ENCODE results near the gene NLN.
"Not testable (repeated sequence)": the region's sequence is repeated elsewhere in the genome, so short reads cannot be mapped to it uniquely, and the experiment has no call there.

NLN gene

DNA sequence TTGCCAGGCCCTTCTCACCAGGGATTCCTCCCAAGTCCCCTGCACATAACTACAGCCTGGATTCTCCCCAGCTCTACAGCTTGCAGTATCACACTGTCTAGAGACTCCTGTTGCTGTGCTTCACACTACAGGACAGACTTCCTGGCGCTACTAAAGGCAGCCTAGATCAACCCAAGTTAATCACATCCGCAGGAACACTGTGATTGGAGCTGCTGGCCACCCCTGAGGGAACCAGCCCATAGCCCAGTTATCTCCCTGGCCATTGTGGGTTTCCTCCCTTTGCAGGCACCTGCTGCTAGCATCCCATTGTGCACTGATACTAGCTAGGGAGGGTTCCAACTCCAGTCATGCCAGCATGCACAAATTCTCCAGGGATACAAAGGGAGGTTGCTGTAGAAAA is 53.5 kb downstream of the NLN start:
- DNase-seq, result no peak

DNA sequence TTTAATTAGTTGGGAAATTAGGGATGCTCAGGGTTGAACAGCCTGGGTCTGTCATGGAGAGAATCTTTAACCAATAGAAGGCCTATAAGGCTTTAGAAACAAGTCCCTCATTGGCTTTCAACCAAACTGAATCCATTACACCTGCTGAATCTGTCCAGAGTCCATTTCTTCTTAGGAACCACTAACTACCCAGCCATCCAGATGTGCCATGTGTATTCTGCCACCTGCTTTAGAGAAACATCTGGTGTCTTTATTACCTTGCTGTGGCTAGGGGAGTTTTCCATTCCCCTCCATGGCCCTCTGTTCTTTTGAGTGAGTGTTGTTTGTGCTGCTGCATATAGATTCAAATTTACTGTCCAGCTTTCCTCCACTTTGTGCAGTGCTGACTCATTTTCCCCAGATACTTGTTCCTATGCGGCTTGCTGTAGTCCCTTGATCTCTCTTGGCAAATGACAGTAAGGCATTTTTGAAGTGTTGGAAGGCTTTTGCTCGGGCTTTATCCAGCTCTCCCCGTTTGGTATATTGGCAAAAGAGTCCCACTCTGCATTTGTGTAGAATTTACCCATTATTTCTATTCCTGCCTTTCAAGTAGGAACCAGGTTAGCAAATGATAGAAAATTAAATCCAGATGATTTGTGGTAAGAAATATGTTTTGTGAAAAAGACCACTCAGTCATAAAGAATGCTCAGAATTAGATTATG is 54.6 kb downstream of the NLN start:
- no peak for DNase-seq

DNA sequence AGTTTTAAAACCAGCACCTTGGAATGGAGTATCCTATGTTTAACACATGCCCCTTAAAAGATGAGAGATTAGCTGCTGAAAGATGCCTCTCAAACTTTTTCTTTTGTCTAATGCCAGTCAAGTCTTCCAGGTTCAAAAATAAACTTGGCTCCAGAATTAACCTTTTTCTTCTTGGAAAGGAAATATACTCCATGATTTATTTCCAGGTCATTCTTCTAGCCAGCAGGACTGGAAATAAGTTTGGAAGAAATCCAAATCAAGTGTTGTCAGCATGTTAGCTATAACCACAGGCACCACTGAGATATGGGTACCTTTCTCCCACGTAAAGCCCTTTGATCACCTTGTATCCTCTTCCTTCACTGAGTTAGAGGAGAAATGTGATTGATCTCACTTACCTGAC is 56.1 kb downstream of the NLN start:
- DNase-seq, result no peak

DNA sequence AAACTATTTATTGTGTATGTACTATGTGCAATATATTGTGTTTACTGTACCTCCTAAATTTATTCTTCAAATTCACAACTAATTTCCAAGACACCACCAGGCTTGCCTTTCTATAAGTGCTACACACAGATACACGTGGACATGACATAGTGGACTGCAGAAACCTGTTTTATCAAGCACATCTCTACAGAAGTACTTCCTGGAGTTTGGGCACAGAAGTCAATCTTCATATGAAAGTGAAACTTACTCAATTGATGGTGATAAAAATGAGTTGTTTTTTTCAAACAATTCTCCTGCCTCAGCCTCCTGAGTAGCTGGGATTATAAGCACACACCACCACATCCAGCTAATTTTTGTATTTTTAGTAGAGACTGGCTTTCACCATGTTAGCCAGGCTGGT is 57.6 kb downstream of the NLN start:
- DNase-seq, result no peak

DNA sequence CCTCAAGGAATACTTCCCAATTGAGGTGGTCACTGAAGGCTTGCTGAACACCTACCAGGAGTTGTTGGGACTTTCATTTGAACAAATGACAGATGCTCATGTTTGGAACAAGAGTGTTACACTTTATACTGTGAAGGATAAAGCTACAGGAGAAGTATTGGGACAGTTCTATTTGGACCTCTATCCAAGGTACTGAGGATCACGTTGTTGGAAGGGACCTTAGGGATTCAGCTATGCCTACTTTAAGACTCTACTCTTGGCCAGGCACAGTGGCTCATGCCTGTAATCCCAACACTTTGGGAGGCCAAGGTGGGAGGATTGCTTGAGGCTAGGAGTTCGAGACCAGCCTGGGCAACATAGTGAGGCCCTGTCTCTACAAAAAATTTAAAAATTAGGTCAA is 66.3 kb downstream of the NLN start:
- DNase-seq, result not testable (repeated sequence)

DNA sequence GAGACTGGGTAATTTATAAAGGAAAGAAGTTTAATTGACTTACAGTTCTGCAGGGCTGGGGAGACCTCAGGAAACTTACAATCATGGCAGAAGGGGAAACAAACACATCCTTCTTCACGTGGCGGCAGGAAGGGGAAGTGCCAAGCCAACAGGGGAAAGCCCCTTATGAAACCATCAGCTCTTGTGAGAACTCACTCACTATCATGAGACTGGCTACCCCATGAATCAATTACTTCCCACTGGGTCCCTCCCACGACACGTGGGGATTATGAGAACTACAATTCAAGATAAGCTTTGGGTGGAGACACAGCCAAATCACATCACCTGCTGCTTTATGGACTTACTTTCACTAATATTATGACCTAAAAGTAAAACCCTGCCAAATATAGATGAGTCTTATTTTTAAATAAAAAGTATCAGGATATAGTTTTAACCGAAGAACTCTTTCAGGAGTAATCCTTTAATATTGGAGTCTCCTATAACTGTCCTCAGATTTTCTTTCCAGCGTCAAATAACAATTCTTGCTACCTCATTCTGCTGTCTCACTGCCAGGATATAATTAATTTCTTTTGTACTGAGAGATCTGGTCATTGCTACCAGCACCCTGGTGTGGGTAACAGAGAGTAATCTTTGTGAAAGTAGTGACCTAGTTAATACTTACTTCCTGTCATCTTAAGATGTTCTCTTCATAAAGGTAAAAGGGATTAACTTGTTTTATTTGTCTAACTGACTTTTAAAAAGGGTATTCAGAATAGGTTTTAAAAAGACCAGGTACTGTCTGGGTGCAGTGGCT is 68.6 kb downstream of the NLN start:
- DNase-seq, result no peak

DNA sequence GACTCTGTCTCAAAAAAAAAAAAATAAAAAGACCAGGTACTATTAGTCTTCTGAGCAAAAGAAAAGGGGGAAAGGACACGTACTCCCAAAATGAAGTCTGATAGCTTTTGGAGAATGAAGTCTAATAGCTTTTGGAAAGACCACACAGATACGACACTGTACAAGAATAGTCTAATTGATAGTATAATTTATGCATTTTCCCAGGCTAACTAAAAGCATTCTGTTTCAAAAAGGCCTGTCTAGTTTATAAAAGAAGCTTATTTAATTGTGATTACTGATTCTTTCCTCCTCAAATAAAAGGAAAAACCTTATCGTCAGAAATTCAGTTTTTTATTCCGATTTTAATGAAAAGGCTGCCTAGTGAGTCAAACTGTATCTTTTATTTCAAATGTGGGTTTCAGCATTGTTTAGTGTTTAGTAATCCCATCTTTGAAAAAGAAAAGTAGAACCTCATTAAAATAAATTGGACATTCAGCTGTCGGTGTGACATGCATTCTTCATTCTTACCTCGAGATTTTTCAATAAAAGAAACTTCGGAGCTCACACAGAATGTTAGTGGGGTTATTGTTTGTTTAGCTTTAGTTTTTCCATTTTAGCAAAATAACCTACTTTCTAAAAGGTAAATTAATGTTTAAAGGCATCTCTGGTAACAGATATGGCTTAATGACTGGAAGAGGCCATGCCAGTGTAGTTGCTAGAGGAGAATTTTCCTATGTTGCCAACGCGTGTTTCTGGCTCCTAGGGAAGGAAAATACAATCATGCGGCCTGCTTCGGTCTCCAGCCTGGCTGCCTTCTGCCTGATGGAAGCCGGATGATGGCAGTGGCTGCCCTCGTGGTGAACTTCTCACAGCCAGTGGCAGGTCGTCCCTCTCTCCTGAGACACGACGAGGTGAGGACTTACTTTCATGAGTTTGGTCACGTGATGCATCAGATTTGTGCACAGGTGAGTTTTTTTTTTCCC is 70.0 kb downstream of the NLN start:
- DNase-seq, result no peak

DNA sequence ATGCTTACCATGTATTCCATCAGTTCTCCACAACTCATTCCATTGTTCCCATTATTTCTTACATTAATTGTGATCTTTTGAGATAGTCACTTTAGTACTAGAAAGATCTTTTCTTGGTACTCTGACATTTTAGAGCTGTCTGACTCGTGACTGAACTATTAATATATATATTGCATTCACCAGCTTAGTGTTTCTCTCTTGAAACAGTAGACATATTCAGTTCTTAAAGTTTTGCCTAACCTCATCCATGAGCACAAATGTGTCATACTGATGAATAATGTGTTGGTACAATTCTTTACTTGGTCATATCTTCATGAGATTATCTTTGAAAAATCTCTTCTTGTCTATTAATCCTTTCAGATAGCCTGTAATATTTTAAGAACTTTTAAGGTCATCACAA is 74.3 kb downstream of the NLN start:
- no peak for DNase-seq

DNA sequence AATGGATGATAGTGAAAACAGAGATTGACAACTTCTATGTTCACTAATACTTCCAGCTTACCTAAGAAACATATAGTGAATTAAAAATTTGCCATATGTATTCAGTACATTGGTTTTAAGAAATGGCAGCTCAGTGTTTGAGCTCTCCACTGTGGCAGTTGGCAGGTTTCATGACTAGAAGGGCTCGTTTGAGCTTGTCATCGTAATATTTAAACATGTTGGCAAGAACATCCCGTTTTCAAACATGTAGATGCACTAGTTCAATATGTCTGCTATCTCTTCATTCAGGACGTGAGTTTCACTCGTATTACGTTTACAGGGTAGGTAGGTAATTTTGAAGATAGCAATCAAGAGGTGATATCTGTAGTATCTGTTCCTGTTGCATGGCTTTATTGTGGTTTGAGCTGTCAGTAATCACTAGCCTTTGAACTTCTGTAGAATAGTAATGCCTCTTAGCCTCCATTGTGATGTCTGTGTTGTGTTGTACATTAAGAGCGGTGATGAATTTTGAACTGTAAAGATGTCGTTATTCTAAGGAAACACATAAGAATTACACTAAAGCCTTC is 74.8 kb downstream of the NLN start:
- DNase-seq, result no peak

DNA sequence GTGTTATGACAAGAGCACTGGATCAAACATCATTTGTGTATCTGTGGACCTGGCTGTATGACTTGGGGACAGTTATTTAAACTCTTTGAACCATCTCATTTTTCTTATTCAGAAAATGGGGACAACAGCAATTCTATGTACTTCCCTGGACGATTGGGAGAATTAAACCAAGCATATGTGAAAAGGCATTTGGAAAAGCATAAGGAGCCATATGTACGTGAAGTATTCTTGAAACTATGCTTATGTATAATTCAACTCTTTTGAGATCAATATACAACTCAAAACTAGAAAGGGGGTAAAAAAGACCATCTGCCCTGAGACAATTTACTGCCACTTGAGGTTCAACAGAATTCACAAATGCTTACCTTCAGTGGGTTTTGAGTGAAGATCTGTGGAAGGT is 75.5 kb downstream of the NLN start:
- no peak for DNase-seq

DNA sequence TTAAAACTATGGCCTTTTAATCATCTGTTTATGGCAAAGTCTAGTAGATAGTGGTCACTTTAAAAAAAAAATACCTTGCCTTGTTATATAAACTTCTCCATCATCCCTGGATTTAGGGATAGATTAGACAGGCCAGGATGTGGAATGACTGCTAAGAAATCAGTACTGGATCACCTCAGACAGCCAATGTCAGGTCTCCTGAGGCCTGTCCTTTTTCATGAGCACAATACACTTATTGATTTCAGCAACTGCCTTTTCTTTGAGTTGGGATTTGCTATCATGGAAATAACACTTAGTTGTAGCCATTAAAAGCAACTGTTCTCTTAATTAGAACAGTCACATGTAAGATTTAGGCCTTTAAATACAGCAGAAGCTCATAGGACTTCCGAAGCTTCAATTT is 77.9 kb downstream of the NLN start:
- no peak for DNase-seq

DNA sequence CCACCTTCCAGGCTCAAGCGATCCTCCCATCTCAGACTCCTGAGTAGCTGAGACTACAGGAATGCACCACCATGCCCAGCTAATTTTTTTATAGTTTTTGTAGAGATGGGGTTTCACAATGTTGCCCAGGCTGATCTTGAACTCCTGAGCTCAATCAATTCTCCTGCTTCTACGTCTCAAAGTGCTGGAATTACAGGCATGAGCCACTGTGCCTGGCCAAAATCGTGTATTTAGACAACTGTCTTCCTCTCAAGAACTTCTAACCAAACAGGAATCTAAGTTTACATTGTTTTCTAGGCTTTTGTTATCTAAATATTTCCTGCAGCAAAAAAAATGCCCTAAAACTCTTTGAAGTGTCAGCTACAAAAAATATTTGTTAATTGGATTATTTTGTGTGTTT is 78.8 kb downstream of the NLN start:
- no peak for DNase-seq

DNA sequence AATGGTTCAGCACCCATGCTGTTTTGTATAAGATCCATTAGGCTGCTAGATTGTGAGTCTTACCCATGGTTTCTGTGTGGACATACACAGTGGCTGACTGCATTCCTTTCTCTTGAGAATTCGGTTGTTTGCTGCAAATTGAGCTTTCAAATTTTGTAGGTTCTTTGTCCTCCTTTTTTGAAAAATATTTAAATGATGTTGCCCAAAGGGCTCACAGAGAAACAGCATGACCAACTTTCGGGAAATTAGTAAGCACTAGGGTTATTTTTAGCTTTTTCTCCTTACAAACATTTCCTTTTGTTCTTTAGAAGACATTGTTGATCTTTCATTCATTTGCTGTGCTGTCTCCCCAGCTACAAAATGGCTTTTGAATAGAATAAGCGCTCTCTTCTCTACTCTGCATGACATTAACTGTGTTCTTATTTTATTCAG is 79.4 kb downstream of the NLN start:
- DNase-seq, result no peak

DNA sequence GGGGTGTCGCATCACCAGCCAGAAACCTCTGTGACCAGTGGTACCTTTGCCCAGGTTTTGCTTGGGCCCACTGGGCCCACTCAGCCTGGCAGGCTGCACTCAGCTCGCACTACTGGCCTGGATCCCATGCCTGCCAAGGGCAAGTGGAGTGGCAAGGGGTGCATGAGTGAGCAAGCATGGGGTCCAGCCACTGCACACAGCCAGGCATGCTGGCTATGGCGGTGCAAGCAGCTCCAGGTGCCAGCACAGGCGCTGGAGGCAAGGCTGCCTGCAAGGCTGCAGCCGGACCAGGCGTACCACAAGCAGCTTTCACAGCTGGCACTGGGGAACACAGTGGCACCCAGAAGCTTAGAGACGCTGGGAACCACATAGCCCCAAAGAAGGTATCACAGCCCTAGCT is 80.1 kb downstream of the NLN start:
- DNase-seq, result no peak

DNA sequence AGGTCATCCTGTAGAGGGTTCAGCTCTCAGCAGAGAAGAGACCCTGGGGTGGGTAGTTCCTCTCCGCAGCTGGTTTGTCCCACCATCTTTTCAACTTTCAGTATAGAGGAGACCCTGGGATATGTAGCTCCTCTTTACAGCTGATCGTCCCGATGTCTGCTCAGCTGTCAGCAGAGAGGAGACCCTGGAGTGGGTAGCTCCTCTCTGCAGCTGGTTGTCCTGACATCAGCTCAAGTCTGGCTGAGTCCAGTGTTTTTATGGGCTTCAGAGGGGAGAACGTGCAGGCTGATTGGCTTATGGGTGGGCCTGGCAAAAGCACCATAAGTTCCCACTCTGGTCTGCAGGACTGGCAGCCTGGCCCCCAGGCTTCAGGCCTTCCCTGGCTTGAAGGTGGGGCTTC is 80.8 kb downstream of the NLN start:
- no peak for DNase-seq

DNA sequence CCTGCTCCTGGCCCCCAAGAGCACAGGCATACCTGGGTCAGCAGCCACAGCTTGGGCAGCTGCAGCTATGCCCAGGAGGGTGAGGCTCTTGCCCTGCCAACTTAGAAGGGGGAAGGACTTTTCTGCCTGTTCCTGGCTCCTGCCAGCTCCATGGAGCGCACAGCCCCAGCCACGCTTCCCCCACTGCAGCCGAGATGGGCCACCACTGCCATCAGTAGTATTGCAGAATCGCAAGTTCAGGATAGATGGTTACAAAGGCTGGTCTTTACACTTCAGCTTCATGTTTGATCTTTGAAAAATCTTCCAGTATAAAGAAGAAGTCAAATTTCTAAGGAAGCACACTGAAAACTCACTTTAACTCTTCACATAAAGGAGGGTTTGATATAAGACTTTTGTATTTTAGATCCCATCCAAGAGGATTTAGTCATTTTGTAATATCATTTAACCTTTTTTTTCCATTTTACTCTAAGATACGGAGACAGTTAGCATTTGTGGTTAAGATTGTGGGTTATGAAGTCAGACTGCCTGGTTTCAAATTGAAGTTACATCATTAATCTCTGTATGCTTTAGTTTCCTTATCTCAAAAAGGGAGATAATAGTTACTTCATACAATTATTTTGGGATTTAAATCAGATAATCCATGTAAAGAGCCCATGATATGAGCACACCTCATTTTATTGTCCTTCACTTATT is 81.8 kb downstream of the NLN start:
- DNase-seq, result no peak

DNA sequence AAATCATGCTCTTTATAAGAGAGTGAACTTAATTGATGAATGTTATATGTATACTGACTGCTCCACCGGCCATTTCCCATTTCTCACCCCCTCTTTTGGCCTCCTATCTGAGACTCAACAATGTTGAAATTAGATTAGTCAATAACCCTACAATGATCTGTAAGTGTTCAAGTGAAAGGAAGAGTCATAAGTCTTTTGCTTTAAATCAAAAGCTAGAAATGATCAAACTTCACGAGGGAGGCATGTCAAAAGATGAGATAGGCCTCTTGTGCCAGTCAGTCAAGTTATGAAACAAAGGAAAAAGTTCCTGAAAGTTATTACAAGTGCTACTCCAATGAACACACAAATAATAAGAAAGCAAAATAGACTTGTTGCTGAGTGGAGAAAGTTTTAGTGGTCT is 83.1 kb downstream of the NLN start:
- DNase-seq, result no peak

DNA sequence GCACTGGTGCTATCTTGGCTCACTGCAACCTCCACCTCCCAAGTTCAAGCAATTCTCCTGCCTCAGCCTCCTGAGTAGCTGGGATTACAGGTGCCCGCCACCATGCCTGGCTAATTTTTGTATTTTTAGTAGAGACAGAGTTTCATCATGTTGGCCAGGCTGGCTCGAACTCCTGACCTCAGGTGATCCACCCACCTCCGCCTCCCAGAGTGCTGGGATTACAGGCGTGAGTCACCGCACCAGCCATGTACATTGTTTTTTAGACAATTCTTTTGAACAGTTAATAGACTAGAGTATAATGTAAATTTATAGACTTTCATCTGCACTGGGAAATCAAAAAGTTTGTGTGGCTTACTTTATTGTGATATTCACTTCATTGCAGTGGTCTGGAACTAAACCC is 85.5 kb downstream of the NLN start:
- not testable (repeated sequence) for DNase-seq

DNA sequence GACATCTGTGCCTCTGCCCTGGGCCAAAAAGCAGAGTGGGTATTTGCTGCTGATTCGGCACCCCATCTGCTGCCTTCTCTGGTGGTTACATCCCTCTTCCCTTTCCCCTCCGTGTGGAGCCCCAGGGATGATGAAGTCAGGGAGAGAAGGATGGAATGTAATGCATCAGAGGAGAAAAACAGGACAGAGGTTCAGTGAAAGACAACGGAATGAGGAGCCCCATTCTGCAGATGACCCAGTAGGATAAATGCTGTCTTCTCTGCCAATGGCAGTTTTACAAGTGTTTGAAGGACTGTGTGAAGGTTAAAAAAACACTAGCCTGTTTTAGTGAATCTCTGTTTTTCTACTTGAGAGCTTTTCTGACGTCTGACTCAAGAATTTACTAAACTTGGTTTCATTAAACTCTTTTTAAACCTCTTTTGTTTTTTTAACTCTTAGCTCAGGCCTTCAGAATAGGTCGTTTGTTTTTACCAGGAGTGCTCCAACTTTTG is 86.3 kb downstream of the NLN start:
- DNase-seq, result no peak

DNA sequence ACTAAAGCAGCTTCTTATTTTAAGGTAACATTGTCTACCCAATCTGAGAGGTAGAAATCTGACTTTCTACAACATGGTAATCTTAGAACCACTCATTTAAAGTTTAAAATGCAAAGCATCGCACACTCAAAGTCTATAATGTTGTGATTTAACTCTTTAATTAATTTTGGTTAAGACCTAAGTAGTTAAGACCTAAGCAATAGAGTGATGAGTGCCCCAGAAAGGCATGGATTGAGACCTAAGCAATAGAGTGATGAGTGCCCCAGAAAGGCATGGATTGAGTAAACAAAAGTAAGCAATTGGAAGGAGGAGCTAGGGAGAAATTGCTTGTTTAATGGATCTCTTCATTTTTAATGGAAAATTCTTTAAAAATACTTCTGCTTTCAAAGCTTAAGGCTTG is 86.8 kb downstream of the NLN start:
- no peak for DNase-seq

DNA sequence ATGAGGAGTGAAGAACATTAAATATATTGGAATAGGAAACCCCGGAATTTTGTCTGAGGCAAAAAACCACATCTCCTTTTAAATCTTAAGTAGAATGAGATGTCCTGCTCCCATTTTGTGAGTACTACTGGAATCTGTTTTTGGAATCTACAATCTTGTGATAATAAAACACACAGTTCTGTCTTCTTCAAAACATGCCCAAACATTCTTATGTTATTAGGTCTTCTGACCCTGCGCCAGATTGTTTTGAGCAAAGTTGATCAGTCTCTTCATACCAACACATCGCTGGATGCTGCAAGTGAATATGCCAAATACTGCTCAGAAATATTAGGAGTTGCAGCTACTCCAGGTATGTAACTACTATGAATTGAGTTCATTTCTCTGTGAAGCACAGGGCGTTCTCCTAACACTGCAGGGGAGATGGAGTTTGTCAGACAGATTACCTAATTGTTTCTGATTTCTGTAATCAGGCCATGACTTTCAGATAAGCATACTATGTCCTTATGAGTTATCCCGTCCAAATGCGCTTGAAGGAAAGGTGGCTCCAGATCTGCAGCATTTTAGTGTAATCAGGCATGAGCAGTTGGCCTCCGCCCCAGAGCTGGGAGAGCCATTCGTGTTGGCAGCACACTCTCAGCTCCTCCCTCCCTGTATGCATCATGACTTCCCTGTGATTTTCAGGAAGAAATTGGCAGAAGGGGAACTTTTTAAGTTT is 88.0 kb downstream of the NLN start:
- no peak for DNase-seq

DNA sequence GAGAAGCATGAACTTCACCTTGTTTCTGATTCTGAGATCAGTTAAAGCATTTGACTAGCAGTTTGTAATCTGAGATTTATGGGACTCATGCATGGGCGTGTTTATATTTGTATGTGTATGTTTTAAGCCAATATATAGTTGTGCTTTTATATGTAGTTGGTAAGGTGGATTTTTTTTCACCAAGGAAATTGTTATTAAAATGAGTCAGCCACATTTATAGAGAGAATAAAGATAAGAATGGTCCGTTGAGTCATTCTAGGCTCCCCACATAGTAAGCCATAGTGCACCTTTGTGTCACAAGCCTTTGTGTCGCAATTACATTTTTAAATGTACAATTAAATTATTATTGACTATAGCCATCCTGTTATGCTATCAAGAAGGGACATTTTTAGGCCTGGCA is 89.0 kb downstream of the NLN start:
- DNase-seq, result no peak

Measured in NCI-H1092 treated with DMSO at 0.1 percent for 48 hours (cell line).